GM10248 (cell line): Measurements from ENCODE around the gene CABP2.
"Not testable (repeated sequence)": the region's sequence is repeated elsewhere in the genome, so short reads cannot be mapped to it uniquely, and the experiment has no call there.

Experiments
- CTCF ChIA-PET: fragments of 300-600 bp; sonication (Branson Sonifier 250); formaldehyde crosslinking; extraction: SDS; loops from one replicate; lab custom pipeline; 2021; ENCODE audit warnings: antibody characterized with exemption; lab: Yijun Ruan, JAX
- POLR2A ChIA-PET: fragments of 350-650 bp; sonication (Branson Sonifier 250); formaldehyde crosslinking; extraction: SDS; loops from one replicate; lab custom pipeline; 2020; ENCODE audit warnings: antibody characterized with exemption; lab: Yijun Ruan, JAX
- DNase-seq: peaks from one replicate; pipeline ENCODE4 v3.0.0; 2012; ENCODE audit errors: extremely low spot score
- CTCF ChIP-seq: IDR thresholded peaks from 2 replicates; pipeline ENCODE4 v1.5.1; 2012; ENCODE audit warnings: mild to moderate bottlenecking, low read depth; ENCODE audit errors: extremely low read depth, missing control alignments, control extremely low read depth

Gene CABP2

GRCh38 chr11:67548555-67549110, 25.4 kb upstream of the CABP2 start:
- ChIA-PET POLR2A (no interaction called here), CTCF (no interaction called here)
- TF ChIP-seq CTCF, result no peak
- DNase-seq, result no peak

- CTCF ChIA-PET, POLR2A ChIA-PET, DNase-seq: not testable (repeated sequence)
Measured at GRCh38 chr11:67548112-67548511, 24.9 kb upstream of the CABP2 start.

- ChIA-PET POLR2A (no interaction called here), CTCF (interaction anchor here (0.9 to 2.8 kb wide), 2 partner anchors 8 to 15 kb away, joined by 3 to 9 read pairs; no protein-coding TSS in a partner anchor)
- no peak for TF ChIP-seq CTCF
- DNase-seq, result no peak
Measured at GRCh38 chr11:67545280-67545679, 22.0 kb upstream of the CABP2 start.

GRCh38 chr11:67544616-67545242, 21.5 kb upstream of the CABP2 start:
- DNase-seq, result no peak
- TF ChIP-seq CTCF, result no peak
- ChIA-PET POLR2A (no interaction called here), CTCF (interaction anchor here (2.8 kb wide), 1 partner anchor 8 kb away, joined by 9 read pairs; no protein-coding TSS in a partner anchor)

- ChIA-PET POLR2A (no interaction called here), CTCF (no interaction called here)
- no peak for TF ChIP-seq CTCF
- no peak for DNase-seq
Measured at GRCh38 chr11:67543585-67543984, 20.3 kb upstream of the CABP2 start.

GRCh38 chr11:67542971-67543370, 19.7 kb upstream of the CABP2 start:
- no peak for DNase-seq
- TF ChIP-seq CTCF, result no peak
- CTCF ChIA-PET, result interaction anchor here (1.2 to 2.3 kb wide), 2 partner anchors 12 to 232 kb away, joined by 3 to 10 read pairs; no protein-coding TSS in a partner anchor
- POLR2A ChIA-PET, result no interaction called here

GRCh38 chr11:67542169-67542568, 18.9 kb upstream of the CABP2 start:
- TF ChIP-seq CTCF, result no peak
- DNase-seq, result no peak
- ChIA-PET CTCF (interaction anchor here (0.8 to 2.3 kb wide), 4 partner anchors 11 to 233 kb away, joined by 3 to 10 read pairs (median 4); no protein-coding TSS in a partner anchor), POLR2A (no interaction called here)
